ENCODE data around the gene CGN.

CGN gene

DNA sequence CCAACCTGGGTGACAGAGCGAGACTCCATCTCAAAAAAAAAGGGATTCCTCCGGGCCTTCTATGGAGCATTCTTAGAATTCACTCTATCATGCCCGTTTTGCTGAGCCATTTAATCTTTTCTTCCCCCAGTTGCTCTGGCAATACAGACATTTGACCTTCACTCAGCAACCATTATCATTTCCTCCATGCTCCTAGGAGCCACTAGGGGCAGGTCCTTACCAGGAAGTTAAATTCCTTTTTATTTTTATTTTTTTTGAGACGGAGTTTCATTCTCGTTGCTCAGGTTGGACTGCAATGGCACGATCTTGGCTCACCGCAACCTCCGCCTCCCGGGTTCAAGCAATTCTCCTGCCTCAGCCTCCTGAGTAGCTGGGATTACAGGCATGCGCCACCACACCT is 9.7 kb upstream of the CGN start:
- H2AFZ ChIP-seq (ENCODE audit: low read length): no peak overlapping the region
- TF ChIP-seq EZH2 (IDR thresholded peaks at IDR 0.05; ENCODE audit: borderline replicate concordance, low read length): no peak
- TF ChIP-seq, protein P1, sequence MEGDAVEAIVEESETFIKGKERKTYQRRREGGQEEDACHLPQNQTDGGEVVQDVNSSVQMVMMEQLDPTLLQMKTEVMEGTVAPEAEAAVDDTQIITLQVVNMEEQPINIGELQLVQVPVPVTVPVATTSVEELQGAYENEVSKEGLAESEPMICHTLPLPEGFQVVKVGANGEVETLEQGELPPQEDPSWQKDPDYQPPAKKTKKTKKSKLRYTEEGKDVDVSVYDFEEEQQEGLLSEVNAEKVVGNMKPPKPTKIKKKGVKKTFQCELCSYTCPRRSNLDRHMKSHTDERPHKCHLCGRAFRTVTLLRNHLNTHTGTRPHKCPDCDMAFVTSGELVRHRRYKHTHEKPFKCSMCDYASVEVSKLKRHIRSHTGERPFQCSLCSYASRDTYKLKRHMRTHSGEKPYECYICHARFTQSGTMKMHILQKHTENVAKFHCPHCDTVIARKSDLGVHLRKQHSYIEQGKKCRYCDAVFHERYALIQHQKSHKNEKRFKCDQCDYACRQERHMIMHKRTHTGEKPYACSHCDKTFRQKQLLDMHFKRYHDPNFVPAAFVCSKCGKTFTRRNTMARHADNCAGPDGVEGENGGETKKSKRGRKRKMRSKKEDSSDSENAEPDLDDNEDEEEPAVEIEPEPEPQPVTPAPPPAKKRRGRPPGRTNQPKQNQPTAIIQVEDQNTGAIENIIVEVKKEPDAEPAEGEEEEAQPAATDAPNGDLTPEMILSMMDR (IDR thresholded peaks at IDR 0.05; ENCODE audit: low read length): no peak

DNA sequence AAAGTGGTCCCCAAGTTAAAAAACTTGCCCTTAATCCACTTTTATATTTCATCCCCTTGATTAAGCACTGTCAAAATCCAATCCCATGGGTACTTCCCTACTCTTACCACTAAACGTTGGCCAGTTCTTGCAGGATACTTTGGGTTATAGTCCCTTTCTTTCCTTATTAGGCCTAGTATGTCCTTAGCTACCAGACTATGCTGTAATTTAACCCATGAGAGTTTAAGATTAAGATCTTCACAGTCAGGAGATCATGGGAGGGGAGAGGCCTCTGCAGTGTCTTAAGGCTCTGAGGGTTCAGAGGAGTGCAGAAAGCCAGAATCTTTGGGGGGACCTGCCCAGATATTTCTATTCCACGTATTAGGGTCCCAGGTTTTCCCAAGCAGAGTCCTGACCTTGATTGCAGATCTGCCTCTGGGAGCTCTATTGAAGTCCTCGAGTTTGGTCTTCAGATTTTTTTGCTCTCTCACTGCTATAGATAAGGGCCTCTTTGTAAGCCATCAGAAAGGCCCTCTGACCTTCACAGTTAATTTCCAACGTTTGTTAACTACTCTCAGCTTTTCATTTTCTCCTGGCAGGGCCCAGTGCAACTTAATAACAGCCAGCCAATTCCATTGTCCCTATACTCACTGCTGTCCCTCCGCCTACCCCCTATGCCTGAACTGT is 9.0 kb upstream of the CGN start:
- H2AFZ ChIP-seq (ENCODE audit: low read length): no peak overlapping the region
- TF ChIP-seq, protein P1 (IDR thresholded peaks at IDR 0.05; ENCODE audit: low read length): no peak
- no peak for TF ChIP-seq EZH2 (IDR thresholded peaks at IDR 0.05; ENCODE audit: borderline replicate concordance, low read length)

More for the DNA sequence above, 9.7 kb upstream of the CGN start:
- H3K27ac ChIP-seq (ENCODE audit: low read depth, low read length, poor library complexity, severe bottlenecking): no peak overlapping the region
- H3K4me1 ChIP-seq (ENCODE audit: insufficient read depth, low read length, severe bottlenecking): no peaks in the 10 kb centered on the region
- H3F3A ChIP-seq (ENCODE audit: insufficient read depth, low read length): no peaks in the 10 kb centered on the region
- H3K4me3 ChIP-seq (ENCODE audit: low read depth, low read length, poor library complexity, severe bottlenecking): no peak overlapping the region
- H3K9me3 ChIP-seq (ENCODE audit: low read length): no peaks in the 10 kb centered on the region
- H3K79me2 ChIP-seq (ENCODE audit: insufficient read depth, low read length): no peaks in the 10 kb centered on the region
- H3K36me3 ChIP-seq (ENCODE audit: insufficient read depth, low read length): no peaks in the 10 kb centered on the region
- H3K27me3 ChIP-seq (ENCODE audit: insufficient read depth, low read length): no peaks in the 10 kb centered on the region
- H3K9me2 ChIP-seq (ENCODE audit: low read depth, low read length): no peaks in the 10 kb centered on the region
- no peak overlapping the region for H3K9ac ChIP-seq (ENCODE audit: low read length)
- no peak overlapping the region for H3K4me2 ChIP-seq (ENCODE audit: low read length)
- H4K20me1 ChIP-seq (ENCODE audit: insufficient read depth, low read length): no peaks in the 10 kb centered on the region

DNA sequence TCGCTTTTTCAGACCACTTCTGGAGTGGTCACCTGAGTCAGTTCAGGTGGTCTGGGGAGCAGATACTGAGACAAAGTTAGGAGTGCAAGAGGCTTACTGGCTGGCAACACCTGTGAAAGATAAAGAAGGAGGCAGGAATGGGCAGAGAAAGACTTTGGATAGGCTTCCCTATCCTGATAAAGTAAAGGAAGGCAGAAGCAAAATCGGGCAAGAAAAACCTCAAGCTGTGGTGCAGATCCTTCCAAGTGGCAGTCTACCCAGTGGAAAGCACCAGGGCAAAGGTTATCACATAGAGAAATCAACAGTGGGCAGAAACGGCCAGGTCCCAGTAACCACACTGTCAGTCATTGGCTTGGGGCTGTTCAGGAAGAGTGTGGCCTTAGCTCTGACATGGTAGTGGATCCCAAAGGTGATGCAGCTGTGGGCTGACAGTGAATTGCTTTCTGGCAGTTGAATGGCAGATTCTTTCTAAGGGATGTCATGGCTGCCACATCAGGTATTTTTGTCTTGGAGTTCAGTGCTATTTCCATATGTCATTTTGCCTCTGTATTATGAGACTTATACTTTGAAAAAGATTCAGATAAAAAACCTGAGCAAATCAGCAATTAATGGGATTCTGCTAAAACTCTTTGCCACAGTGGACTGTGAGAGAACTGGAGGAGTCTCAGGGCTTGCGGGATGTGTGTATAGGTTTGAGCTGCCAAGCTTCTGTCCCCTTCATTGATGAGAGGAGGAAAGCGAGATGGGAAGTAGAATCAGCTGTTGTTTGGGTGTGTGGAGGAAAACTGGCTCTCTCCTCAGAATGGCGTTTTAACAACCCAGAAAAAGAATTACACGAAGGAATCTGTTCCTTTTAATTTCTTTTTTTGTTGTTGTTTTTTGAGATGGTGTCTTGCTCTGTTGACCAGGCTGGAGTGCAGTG is 8.1 kb upstream of the CGN start:
- Histone ChIP-seq H3K79me2 (ENCODE audit: insufficient read depth, low read length) (no peaks in the 10 kb centered on the region), H3K4me1 (ENCODE audit: insufficient read depth, low read length, severe bottlenecking) (no peaks in the 10 kb centered on the region), H3F3A (ENCODE audit: insufficient read depth, low read length) (no peaks in the 10 kb centered on the region), H3K27me3 (ENCODE audit: insufficient read depth, low read length) (no peaks in the 10 kb centered on the region), H3K27ac (ENCODE audit: low read depth, low read length, poor library complexity, severe bottlenecking) (no peak overlapping the region), H3K9ac (ENCODE audit: low read length) (no peak overlapping the region), H3K4me3 (ENCODE audit: low read depth, low read length, poor library complexity, severe bottlenecking) (no peak overlapping the region), H2AFZ (ENCODE audit: low read length) (no peak overlapping the region), H4K20me1 (ENCODE audit: insufficient read depth, low read length) (no peaks in the 10 kb centered on the region), H3K4me2 (ENCODE audit: low read length) (no peak overlapping the region), H3K36me3 (ENCODE audit: insufficient read depth, low read length) (no peaks in the 10 kb centered on the region), H3K9me2 (ENCODE audit: low read depth, low read length) (no peaks in the 10 kb centered on the region), H3K9me3 (ENCODE audit: low read length) (no peaks in the 10 kb centered on the region)
- TF ChIP-seq EZH2 (IDR thresholded peaks at IDR 0.05; ENCODE audit: borderline replicate concordance, low read length): no peak
- TF ChIP-seq, protein P1 (IDR thresholded peaks at IDR 0.05; ENCODE audit: low read length): no peak

More for the DNA sequence above, 9.0 kb upstream of the CGN start:
- Histone ChIP-seq H3K4me2 (ENCODE audit: low read length) (no peak overlapping the region), H4K20me1 (ENCODE audit: insufficient read depth, low read length) (no peaks in the 10 kb centered on the region), H3K27ac (ENCODE audit: low read depth, low read length, poor library complexity, severe bottlenecking) (no peak overlapping the region), H3K4me3 (ENCODE audit: low read depth, low read length, poor library complexity, severe bottlenecking) (no peak overlapping the region), H3K9me2 (ENCODE audit: low read depth, low read length) (no peaks in the 10 kb centered on the region), H3K27me3 (ENCODE audit: insufficient read depth, low read length) (no peaks in the 10 kb centered on the region), H3K9me3 (ENCODE audit: low read length) (no peaks in the 10 kb centered on the region), H3K36me3 (ENCODE audit: insufficient read depth, low read length) (no peaks in the 10 kb centered on the region), H3K4me1 (ENCODE audit: insufficient read depth, low read length, severe bottlenecking) (no peaks in the 10 kb centered on the region), H3K79me2 (ENCODE audit: insufficient read depth, low read length) (no peaks in the 10 kb centered on the region), H3K9ac (ENCODE audit: low read length) (no peak overlapping the region), H3F3A (ENCODE audit: insufficient read depth, low read length) (no peaks in the 10 kb centered on the region)
